PC-3 (cell line): Measurements from ENCODE around the gene DEFB112.

Experiments used
- EZH2 ChIP-seq: fragments of 300-600 bp; sonication (generic); IDR thresholded peaks from one replicate; pipeline ENCODE4 v1.6.1; 2017; ENCODE audit warnings: antibody characterized with exemption, mild to moderate bottlenecking, low read length; ENCODE audit not compliant: unreplicated experiment
- EZH2phosphoT487 ChIP-seq: fragments of 300-600 bp; sonication (generic); IDR thresholded peaks from 2 replicates; pipeline ENCODE4 v1.6.1; 2018; ENCODE audit warnings: mild to moderate bottlenecking, antibody characterized with exemption, low read length, borderline replicate concordance
- TF ChIP-seq, protein P1 (sequence below): fragments of 300-600 bp; sonication (generic); conservative IDR thresholded peaks from 2 replicates; pipeline ENCODE4 v1.5.1; 2017; ENCODE audit warnings: antibody characterized with exemption, low read depth, mild to moderate bottlenecking, low read length

DNA sequence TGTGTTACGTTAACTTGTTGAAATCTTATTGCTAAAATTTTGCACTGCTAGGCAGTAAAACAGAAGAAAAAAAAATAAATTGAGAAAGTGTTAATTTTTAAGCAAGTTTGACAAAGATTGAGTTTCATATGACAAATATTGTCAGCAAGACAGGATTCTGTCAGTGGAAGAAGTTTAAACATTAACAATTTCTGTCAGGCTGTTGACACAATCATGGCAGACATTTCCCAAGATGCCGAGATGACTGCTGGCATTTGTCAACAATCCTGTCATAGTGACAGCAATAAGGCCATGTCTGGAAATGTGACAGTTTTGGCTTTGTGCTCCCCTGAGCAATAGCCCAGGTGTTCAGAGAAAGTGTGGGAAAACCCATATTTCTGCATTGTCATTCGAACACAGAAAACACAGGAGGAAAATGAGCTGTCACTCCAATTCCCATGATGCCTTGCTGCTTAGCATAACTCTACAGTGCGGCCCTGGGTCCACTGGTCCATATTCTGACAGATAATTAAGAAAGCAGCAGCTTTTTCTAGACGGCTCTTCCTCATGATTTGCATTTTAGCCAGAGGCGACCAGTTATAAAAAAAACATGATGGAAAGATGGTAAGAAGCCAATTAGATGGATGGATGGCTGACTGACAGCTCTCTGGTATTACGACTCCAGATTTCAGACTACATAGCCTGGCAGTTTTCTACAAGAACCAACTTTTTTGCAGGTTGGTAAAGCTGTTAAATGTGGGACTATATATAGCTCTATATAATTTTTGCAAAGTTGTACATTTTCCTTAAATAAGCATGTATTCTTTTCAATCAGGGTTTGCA lies 43.6 kb upstream of the DEFB112 start:
- TF ChIP-seq, protein P1, sequence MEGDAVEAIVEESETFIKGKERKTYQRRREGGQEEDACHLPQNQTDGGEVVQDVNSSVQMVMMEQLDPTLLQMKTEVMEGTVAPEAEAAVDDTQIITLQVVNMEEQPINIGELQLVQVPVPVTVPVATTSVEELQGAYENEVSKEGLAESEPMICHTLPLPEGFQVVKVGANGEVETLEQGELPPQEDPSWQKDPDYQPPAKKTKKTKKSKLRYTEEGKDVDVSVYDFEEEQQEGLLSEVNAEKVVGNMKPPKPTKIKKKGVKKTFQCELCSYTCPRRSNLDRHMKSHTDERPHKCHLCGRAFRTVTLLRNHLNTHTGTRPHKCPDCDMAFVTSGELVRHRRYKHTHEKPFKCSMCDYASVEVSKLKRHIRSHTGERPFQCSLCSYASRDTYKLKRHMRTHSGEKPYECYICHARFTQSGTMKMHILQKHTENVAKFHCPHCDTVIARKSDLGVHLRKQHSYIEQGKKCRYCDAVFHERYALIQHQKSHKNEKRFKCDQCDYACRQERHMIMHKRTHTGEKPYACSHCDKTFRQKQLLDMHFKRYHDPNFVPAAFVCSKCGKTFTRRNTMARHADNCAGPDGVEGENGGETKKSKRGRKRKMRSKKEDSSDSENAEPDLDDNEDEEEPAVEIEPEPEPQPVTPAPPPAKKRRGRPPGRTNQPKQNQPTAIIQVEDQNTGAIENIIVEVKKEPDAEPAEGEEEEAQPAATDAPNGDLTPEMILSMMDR, result no peak
- TF ChIP-seq EZH2 (no peak), EZH2phosphoT487 (no peak)
